Keratinocyte (primary cell): Measurements from ENCODE around the gene ATP5ME.
A peak's percentile ranks its signal among the peaks of the same experiment; 100 is the strongest.

Experiments
- CTCF ChIP-seq, 3 experiments: IDR thresholded peaks in 1 of 3; conservative IDR thresholded peaks in 1 of 3; optimal IDR thresholded peaks in 1 of 3; 2 replicates in 2 of 3; 3 replicates in 1 of 3; pipeline versions ENCODE3 to v1.5.1; 2011; ENCODE audit warnings: low read length in 3 of 3, mild to moderate bottlenecking in 3 of 3, moderate library complexity in 2 of 3, control low read depth in 1 of 3, inconsistent platforms in 1 of 3; ENCODE audit not compliant: insufficient read depth in 2 of 3; ENCODE audit errors: extremely low read depth in 1 of 3
- EZH2 ChIP-seq: IDR thresholded peaks from one replicate; pipeline ENCODE4 v1.6.1; 2012; ENCODE audit warnings: inconsistent platforms, mild to moderate bottlenecking, low read length, moderate library complexity

GRCh38 chr4:650461-650860 is 23.6 kb downstream of the ATP5ME start:
- peak; percentile 2 for TF ChIP-seq EZH2
- TF ChIP-seq CTCF (optimal IDR thresholded peaks at IDR 0.05 in 1 of 3, IDR thresholded peaks at IDR 0.05 in 1 of 3, conservative IDR thresholded peaks at IDR 0.05 in 1 of 3; ENCODE audit: extremely low read depth in 1 of 3, insufficient read depth in 2 of 3, low read length in 3 of 3) = no peak
